Activated B cell treated with CpG ODN at 0.5 μM for 24 hours (primary cell): Measurements from ENCODE around the gene ZBTB46. TPM values are rescaled to one million over a fixed set of nuclear protein-coding genes. Genes with fewer than 3 reads are reported as not detected.

Source experiments
- ATAC-seq: fragments of 200-7000 bp; cut with Tn5 transposase; one replicate; pipeline ENCODE4 v1.10.0; 2021; ENCODE audit warnings: low read depth, mild to moderate bottlenecking, moderate library complexity
- CTCF ChIA-PET: fragments of 350-600 bp; sonication (Branson Sonifier 250); formaldehyde crosslinking; loops from one replicate; lab custom pipeline; 2021; ENCODE audit warnings: antibody characterized with exemption; lab: Charles Lee
- POLR2A ChIA-PET: fragments of 350-600 bp; sonication (Branson Sonifier 250); formaldehyde crosslinking; loops from one replicate; lab custom pipeline; 2021; ENCODE audit warnings: antibody characterized with exemption; lab: Charles Lee
- DNase-seq: peaks from one replicate; pipeline ENCODE4 v3.0.0; 2022
- H3K27ac Mint-ChIP-seq: one replicate; pipeline ENCODE4 v1.8.0; 2020; ENCODE audit warnings: mixed read lengths
- H3K27me3 Mint-ChIP-seq: one replicate; pipeline ENCODE4 v1.8.0; 2021; ENCODE audit warnings: mixed read lengths
- H3K36me3 Mint-ChIP-seq: one replicate; pipeline ENCODE4 v1.8.0; 2021; ENCODE audit warnings: low read depth, mixed read lengths
- H3K4me1 Mint-ChIP-seq: one replicate; pipeline ENCODE4 v1.8.0; 2021; ENCODE audit warnings: mixed read lengths
- H3K4me3 Mint-ChIP-seq: one replicate; pipeline ENCODE4 v1.8.0; 2020; ENCODE audit warnings: mild to moderate bottlenecking, mixed read lengths
- H3K9me3 Mint-ChIP-seq: one replicate; pipeline ENCODE4 v1.8.0; 2020; ENCODE audit warnings: mixed read lengths
- intact Hi-C: fragments of 100-400 bp; cut with micrococcal nuclease; formaldehyde crosslinking; loops from one replicate; pipeline ENCODE4 v1.15.1; 2024
- total RNA-seq: library from RNA; stranded (reverse); gene quantifications from 2 replicates; pipeline ENCODE4 v1.2.3, GENCODE V29; 2022
- TF ChIP-seq, protein P1 (sequence below): fragments of 200-600 bp; IDR thresholded peaks from one replicate; pipeline ENCODE4 v1.8.0; 2022; ENCODE audit warnings: antibody characterized with exemption, mild to moderate bottlenecking

ZBTB46 gene
- total RNA-seq, 1 donor from 2014 or later = 0.49 TPM

GRCh38 chr20:63698739-63699465 is 132.2 kb downstream of the ZBTB46 start:
- ChIA-PET CTCF (no interaction called here), POLR2A (interaction anchor here (0.7 to 2.6 kb wide), 3 partner anchors 9 to 165 kb away, joined by 3 to 12 read pairs (median 3); partner anchors contain the start of genes ARFRP1 and ZGPAT)
- TF ChIP-seq, protein P1, sequence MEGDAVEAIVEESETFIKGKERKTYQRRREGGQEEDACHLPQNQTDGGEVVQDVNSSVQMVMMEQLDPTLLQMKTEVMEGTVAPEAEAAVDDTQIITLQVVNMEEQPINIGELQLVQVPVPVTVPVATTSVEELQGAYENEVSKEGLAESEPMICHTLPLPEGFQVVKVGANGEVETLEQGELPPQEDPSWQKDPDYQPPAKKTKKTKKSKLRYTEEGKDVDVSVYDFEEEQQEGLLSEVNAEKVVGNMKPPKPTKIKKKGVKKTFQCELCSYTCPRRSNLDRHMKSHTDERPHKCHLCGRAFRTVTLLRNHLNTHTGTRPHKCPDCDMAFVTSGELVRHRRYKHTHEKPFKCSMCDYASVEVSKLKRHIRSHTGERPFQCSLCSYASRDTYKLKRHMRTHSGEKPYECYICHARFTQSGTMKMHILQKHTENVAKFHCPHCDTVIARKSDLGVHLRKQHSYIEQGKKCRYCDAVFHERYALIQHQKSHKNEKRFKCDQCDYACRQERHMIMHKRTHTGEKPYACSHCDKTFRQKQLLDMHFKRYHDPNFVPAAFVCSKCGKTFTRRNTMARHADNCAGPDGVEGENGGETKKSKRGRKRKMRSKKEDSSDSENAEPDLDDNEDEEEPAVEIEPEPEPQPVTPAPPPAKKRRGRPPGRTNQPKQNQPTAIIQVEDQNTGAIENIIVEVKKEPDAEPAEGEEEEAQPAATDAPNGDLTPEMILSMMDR = no peak
- Mint-ChIP-seq H3K9me3 (no peaks in the 10 kb centered on the region), H3K4me3 (no peak overlapping the region), H3K36me3 (peaks cover 7% of the 10 kb centered on the region), H3K4me1 (peaks cover 20% of the 10 kb centered on the region), H3K27me3 (no peaks in the 10 kb centered on the region), H3K27ac (no peak overlapping the region)
- intact Hi-C loops = loop anchor here (5.0 kb wide), 1 partner anchor 38 kb away; the partner anchor contains the start of genes LIME1 and SLC2A4RG
- peak; percentile 31 for ATAC-seq
- no peak for DNase-seq

DNA sequence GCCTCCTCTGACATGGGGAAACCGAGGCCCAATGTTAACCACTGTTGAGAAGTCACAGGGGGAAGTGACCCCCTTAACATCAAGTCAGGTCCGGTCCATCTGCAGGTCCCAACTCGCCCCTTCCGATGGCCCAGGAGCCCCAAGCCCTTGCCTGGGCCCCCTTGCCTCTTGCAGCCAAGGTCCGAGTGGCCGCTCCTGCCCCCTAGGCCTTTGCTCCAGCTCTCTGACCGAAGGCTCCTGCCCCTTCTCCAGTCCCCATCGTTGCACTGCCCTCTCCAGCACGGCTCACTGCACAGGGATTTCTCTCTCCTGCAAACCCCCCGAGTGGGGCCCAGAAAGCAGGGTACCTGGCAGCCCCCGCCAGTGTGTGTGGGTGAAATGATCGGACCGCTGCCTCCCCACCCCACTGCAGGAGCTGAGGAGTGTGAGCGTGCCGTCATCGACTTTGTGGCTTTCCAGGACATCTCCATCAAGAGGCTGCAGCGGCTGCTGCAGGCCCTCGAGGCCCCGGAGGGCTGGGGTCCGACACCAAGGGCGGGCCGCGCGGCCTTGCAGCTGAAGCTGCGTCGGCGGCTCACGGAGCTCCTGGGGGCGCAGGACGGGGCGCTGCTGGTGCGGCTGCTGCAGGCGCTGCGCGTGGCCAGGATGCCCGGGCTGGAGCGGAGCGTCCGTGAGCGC is 133.1 kb downstream of the ZBTB46 start:
- ATAC-seq = no peak
- intact Hi-C loops = loop anchor here (5.0 kb wide), 1 partner anchor 39 kb away; the partner anchor contains the start of genes LIME1 and SLC2A4RG
- TF ChIP-seq, protein P1 = no peak
- no peak for DNase-seq
- ChIA-PET POLR2A (interaction anchor here (1.2 to 2.6 kb wide), 2 partner anchors 10 to 166 kb away, joined by 3 to 12 read pairs; partner anchors contain the start of genes ARFRP1 and ZGPAT), CTCF (no interaction called here)
- peaks cover 20% of the 10 kb centered on the region for H3K4me1 Mint-ChIP-seq
- H3K27ac Mint-ChIP-seq = no peak overlapping the region
- no peaks in the 10 kb centered on the region for H3K27me3 Mint-ChIP-seq
- H3K9me3 Mint-ChIP-seq = no peaks in the 10 kb centered on the region
- H3K36me3 Mint-ChIP-seq = peaks cover 8% of the 10 kb centered on the region
- no peak overlapping the region for H3K4me3 Mint-ChIP-seq

GRCh38 chr20:63697357-63697867 is 133.7 kb downstream of the ZBTB46 start:
- no peak overlapping the region for H3K27ac Mint-ChIP-seq
- TF ChIP-seq, protein P1 = no peak
- H3K4me3 Mint-ChIP-seq = no peak overlapping the region
- intact Hi-C loops = loop anchor here (5.0 kb wide), 1 partner anchor 40 kb away; the partner anchor contains the start of genes LIME1 and SLC2A4RG
- H3K36me3 Mint-ChIP-seq = peaks cover 7% of the 10 kb centered on the region
- CTCF ChIA-PET = no interaction called here
- DNase-seq (no peak), ATAC-seq (no peak)
- no peaks in the 10 kb centered on the region for H3K9me3 Mint-ChIP-seq
- POLR2A ChIA-PET = interaction anchor here (0.5 to 2.6 kb wide), 3 partner anchors 10 to 167 kb away, joined by 3 to 12 read pairs (median 4); partner anchors contain the start of genes ARFRP1, TPD52L2 and ZGPAT
- peaks cover 19% of the 10 kb centered on the region for H3K4me1 Mint-ChIP-seq
- no peaks in the 10 kb centered on the region for H3K27me3 Mint-ChIP-seq

DNA sequence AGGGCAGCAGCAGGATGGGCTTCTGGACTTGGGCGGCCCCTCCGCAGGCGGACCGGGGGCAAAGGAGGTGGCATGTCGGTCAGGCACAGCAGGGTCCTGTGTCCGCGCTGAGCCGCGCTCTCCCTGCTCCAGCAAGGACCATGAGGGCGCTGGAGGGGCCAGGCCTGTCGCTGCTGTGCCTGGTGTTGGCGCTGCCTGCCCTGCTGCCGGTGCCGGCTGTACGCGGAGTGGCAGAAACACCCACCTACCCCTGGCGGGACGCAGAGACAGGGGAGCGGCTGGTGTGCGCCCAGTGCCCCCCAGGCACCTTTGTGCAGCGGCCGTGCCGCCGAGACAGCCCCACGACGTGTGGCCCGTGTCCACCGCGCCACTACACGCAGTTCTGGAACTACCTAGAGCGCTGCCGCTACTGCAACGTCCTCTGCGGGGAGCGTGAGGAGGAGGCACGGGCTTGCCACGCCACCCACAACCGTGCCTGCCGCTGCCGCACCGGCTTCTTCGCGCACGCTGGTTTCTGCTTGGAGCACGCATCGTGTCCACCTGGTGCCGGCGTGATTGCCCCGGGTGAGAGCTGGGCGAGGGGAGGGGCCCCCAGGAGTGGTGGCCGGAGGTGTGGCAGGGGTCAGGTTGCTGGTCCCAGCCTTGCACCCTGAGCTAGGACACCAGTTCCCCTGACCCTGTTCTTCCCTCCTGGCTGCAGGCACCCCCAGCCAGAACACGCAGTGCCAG is 134.3 kb downstream of the ZBTB46 start, which contains the start of gene TNFRSF6B:
Gene TNFRSF6B, plus strand, starts transcription at position 25 of the 729 bp plus-strand sequence. Its CDS starts 116 bp downstream, at position 141.
- DNase-seq = no peak
- Mint-ChIP-seq H3K9me3 (no peaks in the 10 kb centered on the region), H3K4me3 (peak within 1 kb of the TSS; percentile 15), H3K27me3 (no peaks in the 10 kb centered on the region), H3K4me1 (peaks cover 19% of the 10 kb centered on the region), H3K27ac (no peak within 1 kb of the TSS), H3K36me3 (peaks cover 7% of the 10 kb centered on the region)
- ChIA-PET CTCF (no interaction called here), POLR2A (interaction anchor here (0.5 to 2.6 kb wide), 5 partner anchors 11 to 168 kb away, joined by 3 to 12 read pairs (median 4); partner anchors contain the start of genes ARFRP1, SLC2A4RG, TPD52L2 and ZGPAT)
- peak; percentile 32 for ATAC-seq
- TF ChIP-seq, protein P1 = no peak
- intact Hi-C loops = loop anchor here (5.0 kb wide), 1 partner anchor 41 kb away; the partner anchor contains the start of genes LIME1 and SLC2A4RG
